NCI-H2196 treated with DMSO at 0.1 percent for 48 hours (cell line): Measurements from ENCODE around the gene ELP5.
"Not testable (repeated sequence)": the region's sequence is repeated elsewhere in the genome, so short reads cannot be mapped to it uniquely, and the experiment has no call there.

Experiments used
- DNase-seq: peaks from one replicate; lab custom pipeline; 2025; ENCODE audit not compliant: unreplicated experiment; lab: John Stamatoyannopoulos, UW

Gene ELP5

DNA sequence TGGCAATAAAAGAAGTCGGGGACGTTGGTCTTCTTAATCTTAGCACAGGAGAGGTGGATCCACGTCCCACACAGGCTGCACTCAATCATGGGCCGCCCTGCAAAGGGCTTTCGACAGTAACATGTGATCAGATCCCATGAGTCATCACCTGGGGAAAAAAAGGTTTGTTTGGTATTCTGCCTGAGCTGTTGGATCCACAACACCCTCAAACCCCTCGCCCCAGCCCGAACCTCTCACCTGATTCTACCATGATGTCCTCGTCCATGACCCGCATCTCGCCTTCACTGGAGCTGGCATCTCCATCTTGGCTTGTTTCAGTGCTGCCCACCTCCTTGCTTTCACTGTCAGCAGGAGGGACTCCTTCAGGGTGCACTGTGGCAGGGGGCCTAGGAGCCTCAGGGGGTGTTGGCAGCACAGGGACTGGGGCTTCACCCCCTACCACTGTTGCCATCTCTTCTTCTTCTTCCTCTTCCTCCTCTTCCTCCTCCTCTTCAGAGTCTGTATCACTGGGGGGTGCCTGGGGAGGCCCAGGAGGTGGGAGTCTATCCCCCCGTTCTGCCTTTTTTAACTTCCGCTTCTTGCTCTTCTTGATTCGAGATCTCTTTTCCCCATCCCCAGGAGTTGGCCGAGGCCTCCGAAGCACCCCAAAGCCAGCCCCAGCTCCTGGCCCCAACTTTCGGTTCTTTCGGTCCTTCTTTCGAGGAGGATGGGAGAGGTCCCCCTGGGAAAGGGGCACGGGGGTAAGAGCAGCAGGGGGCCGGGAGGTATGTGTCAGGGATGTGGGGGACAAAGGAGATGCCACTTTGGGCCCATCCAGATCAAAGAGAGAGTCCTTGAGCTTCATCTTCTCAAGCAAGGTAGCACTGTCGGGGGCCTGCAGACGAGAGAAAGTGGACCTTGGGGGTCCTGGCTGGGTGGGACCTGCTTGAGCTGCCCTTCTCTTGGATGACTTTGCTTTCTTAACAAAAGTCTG, 16.0 kb upstream of the ELP5 start:
- DNase-seq = no peak

DNA sequence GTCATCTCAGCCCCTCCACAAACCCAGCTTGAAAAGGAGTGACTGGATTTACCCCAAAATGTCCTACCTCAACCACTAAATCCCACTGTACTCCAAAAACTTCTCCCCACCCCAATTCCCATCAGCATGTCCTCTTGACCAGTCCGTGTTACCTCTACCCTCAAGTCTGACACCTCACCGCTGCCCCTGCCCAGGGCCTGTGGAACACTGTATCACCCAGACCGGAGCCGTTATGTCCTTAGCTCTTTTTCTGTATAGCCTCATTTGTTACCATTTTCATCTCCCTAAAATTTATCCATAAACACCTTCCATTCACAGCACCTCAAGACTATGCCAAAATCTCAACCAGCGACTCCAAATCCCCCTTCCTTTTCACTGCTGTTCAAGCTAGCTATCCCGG, 15.2 kb upstream of the ELP5 start:
- DNase-seq = no peak

DNA sequence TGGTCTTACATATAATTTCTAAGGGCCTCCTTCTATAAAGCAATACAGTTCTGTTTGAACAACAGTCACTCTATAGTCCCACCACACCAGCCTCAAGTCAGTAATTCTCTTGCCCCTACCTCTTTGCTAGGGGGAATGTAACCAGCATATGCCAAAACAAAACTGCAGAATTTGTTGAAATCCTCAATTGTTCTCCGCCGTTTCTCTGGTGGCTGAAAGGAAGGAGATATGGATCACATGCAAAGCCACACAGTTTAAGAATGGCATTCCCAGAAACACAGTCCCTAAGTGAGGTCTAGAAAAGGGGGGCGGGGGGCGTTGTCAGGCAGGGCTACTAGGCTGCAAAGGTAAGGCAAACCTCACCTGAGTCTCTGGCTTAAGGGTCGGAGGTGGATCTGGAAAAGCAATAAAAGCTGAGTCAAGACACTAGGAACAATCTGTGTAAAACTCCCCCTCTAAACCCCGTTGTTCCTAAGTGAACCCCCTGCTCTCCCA, 14.7 kb upstream of the ELP5 start:
- DNase-seq = no peak

DNA sequence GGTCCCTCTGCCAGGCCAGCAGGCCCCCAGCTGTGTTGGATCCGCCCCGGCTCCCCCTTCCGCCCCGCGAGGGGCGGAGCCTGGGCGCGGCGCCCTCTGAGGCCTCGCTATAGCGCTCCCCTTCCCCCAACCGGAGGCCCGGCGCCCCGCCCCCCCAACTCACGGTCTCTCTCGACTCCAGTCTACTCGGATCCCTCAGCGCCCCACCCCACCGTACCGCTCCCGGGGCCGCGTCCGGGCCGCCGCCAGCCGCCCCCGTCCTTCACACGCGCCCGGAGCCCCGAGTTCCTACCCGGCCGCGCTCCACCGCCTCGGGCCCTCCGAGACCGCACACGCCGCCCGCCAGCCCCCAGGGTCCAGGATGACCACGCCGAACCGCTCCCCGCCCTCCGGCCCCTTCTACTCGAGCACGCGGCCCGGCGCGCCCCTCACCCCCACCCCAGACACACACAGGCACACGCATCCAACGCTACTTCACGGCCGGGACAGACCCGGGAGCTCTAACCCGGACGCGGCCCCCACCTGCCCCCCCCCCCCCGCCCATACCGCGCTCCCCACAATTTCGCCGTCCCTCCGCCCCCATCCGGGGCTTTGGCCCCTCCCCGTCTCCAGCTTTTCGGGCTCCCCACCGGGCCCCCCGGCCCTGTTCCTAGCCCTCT, 14.1 kb upstream of the ELP5 start:
- DNase-seq = no peak

DNA sequence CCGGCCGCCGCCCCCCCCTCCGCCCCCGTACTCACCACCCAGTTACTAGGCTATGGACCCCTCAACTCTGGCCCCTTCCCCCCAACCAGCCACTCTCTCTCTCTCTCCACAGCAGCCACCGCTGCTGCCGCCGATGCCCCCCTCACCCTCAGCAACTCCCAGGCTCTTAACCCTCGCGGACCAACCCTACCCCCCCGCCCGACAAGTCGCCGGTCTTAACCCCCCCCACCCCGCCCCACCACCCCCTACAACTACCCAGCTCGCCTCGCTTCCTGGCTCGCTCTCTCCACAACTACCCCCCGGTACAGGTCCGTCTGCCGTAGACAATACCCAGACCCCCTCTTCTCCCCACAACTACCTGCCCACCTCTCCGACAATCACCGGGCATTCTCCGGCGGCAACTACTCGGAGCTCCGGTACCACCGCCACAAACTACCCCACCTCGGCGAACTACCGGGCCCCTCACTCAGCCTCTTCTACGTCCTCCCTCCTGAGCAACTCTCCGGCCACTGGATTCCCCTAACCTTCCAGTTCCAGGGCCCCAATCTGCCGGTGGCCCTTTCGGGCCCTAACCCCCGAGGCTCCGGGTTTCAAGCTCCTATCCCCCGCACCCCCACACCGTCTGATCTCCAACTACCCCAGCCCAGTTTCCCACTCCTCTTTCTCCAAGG, 13.5 kb upstream of the ELP5 start:
- DNase-seq = no peak

DNA sequence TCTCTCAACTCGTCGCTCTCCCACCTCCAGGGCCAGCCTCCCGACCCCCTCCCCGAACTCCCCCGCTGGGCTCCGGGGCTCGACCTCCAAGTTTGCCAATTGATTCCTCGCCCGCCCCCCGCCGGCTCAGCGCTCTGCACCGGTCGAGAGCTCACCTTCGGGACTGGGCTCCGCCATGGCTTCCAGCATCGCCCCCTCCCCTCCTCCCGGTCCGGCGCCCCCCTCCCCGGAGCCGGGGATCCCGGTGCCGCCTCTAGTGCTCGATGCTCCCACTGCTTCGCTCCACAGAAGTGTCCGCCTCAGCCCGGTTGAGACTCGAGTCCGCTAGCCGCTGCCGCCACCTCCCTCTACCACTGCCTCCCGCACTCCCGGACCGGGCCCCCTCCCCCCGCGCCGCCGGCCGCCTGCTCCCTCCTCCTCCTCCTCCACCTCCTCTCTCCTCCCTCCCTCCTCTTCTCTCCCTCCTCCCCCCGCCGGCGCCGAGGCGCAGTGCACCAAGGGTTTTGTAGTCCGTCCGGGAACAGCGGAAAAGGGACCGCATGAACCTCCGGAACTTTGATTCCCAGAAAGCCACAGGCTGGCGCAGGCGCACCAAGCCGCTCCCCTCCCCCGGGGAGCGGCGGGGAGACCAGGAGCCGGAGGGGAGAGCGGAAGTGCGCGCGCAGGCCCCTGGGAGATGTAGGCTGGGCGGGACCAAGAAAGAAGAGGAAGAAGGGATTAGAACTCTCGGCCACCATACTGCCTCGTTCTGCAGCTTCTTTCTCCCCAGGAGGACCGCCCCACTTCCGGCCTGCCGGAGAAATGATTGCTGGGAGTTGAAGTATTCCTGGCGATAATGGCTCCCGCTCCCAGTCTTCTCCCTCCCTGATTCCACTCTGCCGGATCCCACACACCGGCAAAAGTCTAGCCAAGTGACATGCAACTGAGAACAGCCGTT, 12.7 kb upstream of the ELP5 start, which contains the start of gene PHF23:
Gene PHF23, minus strand, starts transcription at position 367 of the 937 bp plus-strand sequence. Its CDS starts 178 bp downstream, at position 189.
- DNase-seq = peak; percentile 91

DNA sequence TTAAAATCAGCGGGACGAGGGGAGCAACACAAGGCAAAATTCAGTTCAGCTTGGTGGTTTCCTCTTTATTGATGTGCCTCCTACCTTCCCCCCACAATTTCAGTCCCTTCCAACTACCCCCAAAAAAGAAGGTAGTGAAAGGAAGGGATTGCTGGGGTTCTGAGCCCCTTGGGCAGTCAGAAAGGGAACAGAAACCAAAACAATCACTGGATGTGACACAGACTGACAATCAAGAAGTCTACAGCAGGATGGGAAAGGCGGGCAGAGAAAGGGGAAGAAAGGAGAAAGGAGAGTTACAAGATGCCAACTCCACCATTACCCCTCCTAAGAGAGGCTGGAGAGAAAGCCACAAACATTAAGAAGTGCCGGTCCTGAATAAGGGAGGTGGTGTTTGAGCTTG, 11.6 kb upstream of the ELP5 start:
- no peak for DNase-seq

DNA sequence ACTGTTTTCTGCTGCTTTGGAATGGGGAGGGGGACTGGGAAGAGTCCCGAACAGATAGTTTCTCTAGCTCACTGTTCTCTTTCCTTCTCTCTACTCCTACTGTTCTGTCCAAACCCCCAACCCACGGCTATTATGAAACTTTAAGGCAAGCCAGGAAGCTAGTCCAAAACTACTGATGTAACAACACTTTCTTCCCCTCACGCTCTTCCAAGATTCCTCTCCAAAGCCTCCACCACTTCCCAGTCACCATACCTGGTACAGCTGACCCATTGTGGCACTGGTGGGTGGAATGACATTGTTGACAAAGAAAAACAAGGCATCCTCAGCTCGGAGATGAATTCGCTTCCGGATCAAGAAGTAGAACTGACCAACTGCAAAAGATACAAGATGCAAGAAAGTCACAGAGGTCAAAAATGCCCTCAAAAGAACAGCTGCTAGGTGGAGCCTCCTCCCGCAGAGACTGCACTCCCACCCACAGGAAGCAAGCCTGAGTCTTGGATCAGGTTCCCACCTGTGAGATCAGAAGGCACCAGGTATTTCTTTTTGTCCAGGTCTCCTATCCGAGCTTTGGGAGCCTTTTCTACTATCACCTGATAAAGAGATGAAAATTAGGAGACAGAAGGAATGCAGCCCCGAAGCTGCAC, 10.8 kb upstream of the ELP5 start:
- no peak for DNase-seq

DNA sequence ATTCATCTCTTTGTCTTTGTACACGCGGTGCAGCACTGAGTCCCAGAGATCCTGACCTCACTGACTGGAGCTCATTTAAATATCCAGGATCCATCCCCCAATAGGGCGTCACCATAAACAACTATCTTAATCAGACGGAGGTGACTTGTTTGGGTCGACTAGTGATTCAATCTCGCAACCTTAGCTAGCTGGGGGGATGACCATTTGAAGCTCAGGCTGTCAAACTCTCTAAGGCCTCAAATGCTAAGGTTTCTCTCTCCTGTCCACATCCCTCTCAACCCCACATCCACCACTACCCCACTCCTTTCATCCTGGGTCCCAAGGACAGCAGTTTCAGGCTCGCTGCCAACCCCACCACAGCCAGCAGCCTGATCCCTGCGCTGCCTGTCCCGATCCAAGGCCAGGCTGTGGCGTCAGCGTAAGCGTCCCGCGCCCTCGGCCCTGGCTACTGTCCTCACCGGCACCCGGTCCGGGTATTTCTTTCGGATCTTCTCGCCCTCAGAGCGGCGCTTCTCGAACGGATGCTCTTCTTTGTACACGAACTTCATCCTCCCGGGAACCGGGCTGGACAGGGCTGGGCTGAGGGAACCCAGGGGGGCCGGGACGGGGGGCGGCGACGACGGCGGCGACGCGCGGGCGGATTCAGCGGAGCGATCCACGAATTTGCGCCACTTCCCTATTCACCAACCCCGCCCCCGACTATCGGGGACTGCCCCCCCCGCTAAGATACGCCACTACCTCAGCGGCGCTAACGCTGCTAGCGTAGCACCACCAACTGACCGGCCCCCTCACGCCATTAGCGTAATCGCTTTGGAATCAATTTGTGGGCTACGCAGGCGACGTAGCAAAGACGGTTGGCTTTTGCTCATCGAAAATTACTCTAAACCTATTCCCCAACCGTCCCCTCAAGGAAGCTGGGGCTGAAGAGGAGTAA, 10.0 kb upstream of the ELP5 start, which contains the start of gene GABARAP:
Gene GABARAP, minus strand, starts transcription at position 667 of the 934 bp plus-strand sequence. Its CDS starts 119 bp downstream, at position 548.
- peak; percentile 48 for DNase-seq

DNA sequence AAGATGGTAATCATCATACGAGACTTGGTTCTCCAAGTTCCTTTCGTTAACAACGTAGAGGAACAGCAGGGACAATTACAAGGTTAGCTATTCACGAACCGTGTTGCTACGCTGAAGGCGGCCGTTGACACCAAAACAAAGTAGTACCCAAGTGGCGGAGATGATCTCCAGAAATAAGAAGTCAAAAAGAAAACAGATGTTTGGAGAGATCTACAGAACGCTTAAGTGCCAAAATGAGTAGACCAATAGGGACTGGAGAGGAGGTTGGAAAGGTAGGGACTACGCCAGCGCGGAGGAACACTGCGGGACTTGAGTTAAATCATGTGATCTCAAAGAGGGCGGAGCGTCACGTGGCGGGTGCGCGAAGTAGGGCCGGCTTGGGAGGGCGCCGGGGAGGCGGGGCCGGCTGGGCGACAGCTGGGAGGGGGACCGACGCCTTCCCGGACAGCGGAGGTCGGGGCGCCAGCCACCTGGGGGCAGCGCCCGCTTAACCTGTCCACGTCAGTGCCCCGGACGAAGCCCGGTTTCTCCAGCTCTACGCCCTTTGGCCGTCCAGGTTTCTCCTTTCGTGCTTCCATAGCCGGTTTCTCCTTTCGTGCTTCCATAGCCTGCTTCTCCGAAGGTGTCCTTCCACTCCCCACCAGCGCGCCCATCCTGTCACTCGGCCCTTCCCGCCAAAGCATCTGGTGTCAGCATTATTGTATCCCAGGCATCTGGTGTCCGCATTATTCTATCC, 9.1 kb upstream of the ELP5 start:
- peak; percentile 45 for DNase-seq

DNA sequence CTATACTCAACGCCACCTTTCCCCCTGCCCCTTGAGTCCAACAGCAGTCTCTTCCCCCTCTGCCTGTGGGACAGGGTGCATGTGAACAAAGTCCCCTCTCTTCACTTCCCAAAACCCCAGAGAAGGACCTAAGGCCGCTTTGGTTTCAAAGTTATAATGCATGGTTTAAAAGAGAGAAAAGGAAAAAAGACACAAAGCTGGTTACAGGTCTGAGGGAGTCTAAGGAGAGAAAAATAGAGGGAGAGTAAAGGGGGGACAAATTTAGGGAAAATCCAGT, 8.6 kb upstream of the ELP5 start:
- no peak for DNase-seq

DNA sequence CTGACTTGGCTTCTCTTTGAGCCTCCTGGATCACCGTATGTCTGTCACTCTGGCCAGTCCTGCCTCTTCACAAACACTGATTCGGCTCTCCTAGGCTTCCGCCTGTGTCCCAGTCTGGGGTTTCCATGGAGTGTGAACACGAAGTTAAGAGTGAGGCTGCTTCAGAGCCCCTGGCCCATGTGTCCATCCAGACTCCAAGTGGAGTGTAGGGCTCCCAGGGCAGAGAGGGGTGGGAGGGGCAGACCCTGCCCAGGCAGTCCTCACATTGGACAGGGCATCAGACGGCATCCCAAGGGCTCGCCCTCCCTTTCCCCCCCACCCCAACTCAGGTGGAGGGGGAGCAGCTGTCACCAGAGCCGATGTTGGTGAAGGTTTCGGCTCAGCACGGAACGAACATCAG, 8.2 kb upstream of the ELP5 start:
- DNase-seq = not testable (repeated sequence)

DNA sequence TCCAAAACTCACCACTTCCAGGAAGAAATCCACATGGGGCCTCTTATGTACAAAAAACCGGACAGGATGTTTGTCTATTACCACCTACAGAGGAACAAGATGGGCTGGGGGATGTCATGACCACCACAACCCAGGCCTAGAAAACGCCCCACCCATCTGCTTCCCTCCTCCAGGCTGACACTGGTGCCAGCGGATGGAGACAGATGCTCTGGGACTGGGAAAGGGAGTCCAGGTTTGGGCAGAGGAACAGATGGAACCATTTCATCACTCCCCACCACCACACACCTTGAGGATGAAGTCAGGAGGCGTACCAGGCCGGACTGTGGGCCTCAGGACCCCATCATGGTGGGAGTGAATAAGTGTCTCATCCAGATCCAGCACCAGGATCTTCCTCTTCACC, 5.2 kb upstream of the ELP5 start:
- no peak for DNase-seq

DNA sequence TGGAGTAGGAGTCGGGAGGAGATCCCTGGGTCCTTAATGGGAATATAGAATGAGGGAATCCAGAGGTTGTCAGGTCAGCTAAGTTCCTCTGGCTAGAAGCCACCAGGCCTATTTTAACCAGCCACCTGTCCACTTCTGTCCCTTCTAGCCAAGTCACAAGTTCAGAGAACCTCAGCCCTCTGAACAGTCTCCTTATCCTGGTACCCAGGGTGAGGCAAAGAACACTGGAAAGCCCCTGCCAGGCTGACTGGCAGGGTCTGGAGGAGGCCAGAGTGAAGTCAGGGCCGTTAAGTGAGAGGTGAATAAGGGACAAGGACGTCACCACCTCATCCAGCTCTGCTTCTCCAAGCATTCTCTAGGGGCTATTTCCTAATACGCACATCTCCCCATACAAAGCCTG, 3.2 kb upstream of the ELP5 start:
- no peak for DNase-seq

DNA sequence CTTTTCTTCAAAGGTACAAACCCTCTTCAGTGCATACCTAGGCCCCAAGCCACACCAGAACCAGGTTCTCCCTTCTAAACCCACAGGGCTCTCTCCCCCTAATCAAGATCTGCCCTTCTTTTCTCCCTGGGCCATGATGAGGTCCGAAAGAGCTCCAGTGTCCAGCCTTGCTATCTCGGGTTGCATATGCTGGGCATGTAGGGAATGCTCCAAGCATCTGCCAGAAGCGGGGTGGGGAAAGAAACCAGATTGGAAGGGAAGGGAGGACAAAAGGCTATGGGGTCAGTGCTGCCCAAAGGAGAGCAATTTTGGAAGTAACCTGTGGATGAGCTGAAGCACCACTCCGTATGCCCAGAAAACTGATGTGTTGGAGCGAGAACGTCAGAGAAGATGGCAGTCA, 2.8 kb upstream of the ELP5 start:
- no peak for DNase-seq

DNA sequence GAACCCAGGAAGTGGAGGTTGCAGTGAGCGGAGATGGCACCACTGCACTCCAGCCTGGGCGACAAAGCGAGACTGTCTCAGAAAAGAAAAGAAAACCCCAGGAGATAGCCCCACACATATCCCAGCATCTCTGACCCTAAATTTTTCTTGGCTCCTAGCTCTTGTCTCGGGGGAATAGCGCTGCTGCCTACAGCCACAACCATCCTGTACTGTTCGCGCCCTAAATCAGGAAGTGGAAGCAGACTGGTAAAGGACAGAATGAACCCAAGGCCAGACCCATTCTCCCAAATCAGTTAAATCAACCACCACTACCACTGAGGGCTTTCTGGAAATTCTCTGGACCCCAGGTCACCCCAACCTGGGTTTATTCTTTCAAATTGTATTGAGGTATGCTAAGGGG, 2.2 kb upstream of the ELP5 start:
- no peak for DNase-seq

DNA sequence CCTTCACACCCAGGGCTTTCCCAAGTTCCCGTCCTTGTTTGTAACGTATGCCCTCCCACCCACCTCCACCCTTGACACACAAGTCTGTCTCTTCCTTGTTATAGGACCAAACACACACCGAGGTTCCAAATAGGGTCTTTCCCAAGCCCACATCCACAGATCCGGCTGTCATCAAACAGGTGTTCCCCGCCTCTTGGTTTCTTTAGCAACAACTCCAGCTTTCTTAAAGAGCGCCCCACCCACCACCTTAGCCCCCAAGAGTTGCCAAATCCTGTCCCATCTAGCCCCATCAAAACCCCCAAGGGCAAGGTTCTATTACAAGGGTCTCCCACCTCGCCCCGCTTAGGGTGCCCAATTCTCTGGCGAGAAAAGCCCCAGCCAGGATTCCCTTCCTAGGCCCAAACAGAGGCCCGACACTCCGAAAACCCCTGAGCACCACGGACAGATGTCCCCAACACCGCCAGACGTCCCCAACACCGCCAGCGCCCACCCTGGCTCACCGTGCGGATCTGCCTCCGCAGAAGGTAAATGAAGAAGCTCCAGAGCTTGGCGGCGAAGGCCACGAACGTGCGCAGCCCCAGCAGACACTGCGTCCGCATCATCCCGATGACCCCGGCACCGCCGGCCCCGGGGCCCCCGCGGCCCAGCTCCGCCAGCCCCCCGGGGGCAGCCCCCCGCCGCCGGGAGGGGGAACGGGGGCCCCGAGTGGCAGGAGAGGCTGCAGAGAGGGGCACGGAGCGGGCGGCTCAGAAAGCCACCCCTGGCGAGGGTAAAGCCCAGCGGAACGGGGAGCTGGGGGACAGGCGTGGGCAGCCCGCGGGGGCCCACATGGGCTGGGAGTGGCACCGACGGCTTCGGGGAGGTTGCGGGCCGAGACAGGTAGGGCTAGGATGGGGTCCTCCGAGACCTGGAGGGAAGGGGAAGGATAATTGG, 1.1 kb upstream of the ELP5 start:
- no peak for DNase-seq
